NCI-H345 treated with DMSO at 0.1 percent for 48 hours (cell line): ENCODE results near the gene FEM1B.
"Not testable (repeated sequence)": the region's sequence is repeated elsewhere in the genome, so short reads cannot be mapped to it uniquely, and the experiment has no call there.

Source experiments
- DNase-seq: peaks from one replicate; lab custom pipeline; 2025; ENCODE audit not compliant: unreplicated experiment; lab: John Stamatoyannopoulos, UW

The FEM1B gene

GRCh38 chr15:68277603-68278344 lies at the start of gene FEM1B:
Gene FEM1B, plus strand, starts transcription at chr15:68277745. Its CDS starts 673 bp downstream, at chr15:68278418.
- peak; percentile 44 for DNase-seq

- DNase-seq: no peak
Observed at GRCh38 chr15:68228143-68228970, 49.2 kb upstream of the FEM1B start.

- DNase-seq: no peak
Observed at GRCh38 chr15:68228971-68229385, 48.6 kb upstream of the FEM1B start.

GRCh38 chr15:68229386-68230156 lies 48.0 kb upstream of the FEM1B start, which contains the start of gene CLN6:
Gene CLN6, minus strand, starts transcription at chr15:68229728. Its CDS starts 144 bp downstream, at chr15:68229584.
- DNase-seq: peak; percentile 33

- no peak for DNase-seq
Observed at GRCh38 chr15:68230157-68231100, 47.1 kb upstream of the FEM1B start.

- DNase-seq: no peak
Observed at GRCh38 chr15:68231102-68231818, 46.3 kb upstream of the FEM1B start.

GRCh38 chr15:68232449-68232848 lies 45.1 kb upstream of the FEM1B start:
- DNase-seq: no peak

GRCh38 chr15:68232937-68233336 lies 44.6 kb upstream of the FEM1B start:
- no peak for DNase-seq

- no peak for DNase-seq
Observed at GRCh38 chr15:68234060-68234459, 43.5 kb upstream of the FEM1B start.

GRCh38 chr15:68234520-68234919 lies 43.0 kb upstream of the FEM1B start:
- not testable (repeated sequence) for DNase-seq

GRCh38 chr15:68235022-68235421 lies 42.5 kb upstream of the FEM1B start:
- DNase-seq: no peak

- no peak for DNase-seq
Observed at GRCh38 chr15:68239025-68239424, 38.5 kb upstream of the FEM1B start.

- no peak for DNase-seq
Observed at GRCh38 chr15:68241088-68241935, 36.2 kb upstream of the FEM1B start.

GRCh38 chr15:68244235-68244634 lies 33.3 kb upstream of the FEM1B start:
- DNase-seq: no peak

- no peak for DNase-seq
Observed at GRCh38 chr15:68249058-68249713, 28.4 kb upstream of the FEM1B start.

GRCh38 chr15:68252925-68253534 lies 24.5 kb upstream of the FEM1B start:
- DNase-seq: peak; percentile 52

- DNase-seq: no peak
Observed at GRCh38 chr15:68256675-68257450, 20.7 kb upstream of the FEM1B start.
